ENCODE data around the gene ZFR.

ZFR gene

GRCh38 chr5:32331217-32331934 lies 113.2 kb downstream of the ZFR start:
- H3K4me3 ChIP-seq (ENCODE audit: low read length): no peak overlapping the region
- no peak for TF ChIP-seq CTCF (conservative IDR thresholded peaks at IDR 0.05; ENCODE audit: low read depth, low read length)
- DNase-seq (ENCODE audit: low read depth): no peak

- DNase-seq (ENCODE audit: low read depth): no peak
- TF ChIP-seq CTCF (conservative IDR thresholded peaks at IDR 0.05; ENCODE audit: low read depth, low read length): no peak
- H3K4me3 ChIP-seq (ENCODE audit: low read length): no peak overlapping the region
Measured at GRCh38 chr5:32330126-32330971, 114.2 kb downstream of the ZFR start.

GRCh38 chr5:32329395-32329834 lies 115.1 kb downstream of the ZFR start:
- H3K4me3 ChIP-seq (ENCODE audit: low read length): no peak overlapping the region
- no peak for DNase-seq (ENCODE audit: low read depth)
- peak; percentile 81 for TF ChIP-seq CTCF (conservative IDR thresholded peaks at IDR 0.05; ENCODE audit: low read depth, low read length)

GRCh38 chr5:32326216-32326772 lies 118.2 kb downstream of the ZFR start:
- no peak for TF ChIP-seq CTCF (conservative IDR thresholded peaks at IDR 0.05; ENCODE audit: low read depth, low read length)
- no peak overlapping the region for H3K4me3 ChIP-seq (ENCODE audit: low read length)
- DNase-seq (ENCODE audit: low read depth): no peak

- no peak for TF ChIP-seq CTCF (conservative IDR thresholded peaks at IDR 0.05; ENCODE audit: low read depth, low read length)
- H3K4me3 ChIP-seq (ENCODE audit: low read length): no peak overlapping the region
- DNase-seq (ENCODE audit: low read depth): no peak
Measured at GRCh38 chr5:32325616-32326015, 118.9 kb downstream of the ZFR start.

GRCh38 chr5:32325062-32325461 lies 119.5 kb downstream of the ZFR start:
- no peak overlapping the region for H3K4me3 ChIP-seq (ENCODE audit: low read length)
- TF ChIP-seq CTCF (conservative IDR thresholded peaks at IDR 0.05; ENCODE audit: low read depth, low read length): no peak
- no peak for DNase-seq (ENCODE audit: low read depth)
